ENCODE data around the gene CTNND2.

CTNND2 gene

DNA sequence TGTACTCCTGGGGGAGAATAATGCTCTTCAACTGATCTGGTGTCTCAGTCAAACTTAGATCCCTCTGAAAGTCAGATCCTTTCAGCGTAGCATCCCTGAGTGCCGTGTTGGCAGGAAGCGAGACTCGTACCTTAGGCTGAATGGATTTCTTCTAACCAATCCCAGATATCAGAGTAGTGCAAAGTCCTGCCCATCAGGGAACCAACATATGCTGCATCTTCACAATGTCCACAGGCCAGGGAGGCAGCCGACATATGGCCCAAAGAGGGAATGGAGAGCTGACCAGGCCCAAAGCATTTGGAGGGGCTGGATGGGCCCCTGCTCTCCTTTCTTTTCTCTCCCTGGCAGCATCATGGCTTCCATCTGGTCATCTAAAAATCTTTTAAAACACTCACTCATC, 646.2 kb downstream of the CTNND2 start:
- no peak overlapping the region for H3K4me2 ChIP-seq (ENCODE audit: low read depth, low read length)
- no peak overlapping the region for H3K9ac ChIP-seq (ENCODE audit: low read length)
- no peaks in the 10 kb centered on the region for H3K9me3 ChIP-seq (replicated peaks; ENCODE audit: insufficient read depth, low read length)
- no peak for DNase-seq
- TF ChIP-seq, protein P1, sequence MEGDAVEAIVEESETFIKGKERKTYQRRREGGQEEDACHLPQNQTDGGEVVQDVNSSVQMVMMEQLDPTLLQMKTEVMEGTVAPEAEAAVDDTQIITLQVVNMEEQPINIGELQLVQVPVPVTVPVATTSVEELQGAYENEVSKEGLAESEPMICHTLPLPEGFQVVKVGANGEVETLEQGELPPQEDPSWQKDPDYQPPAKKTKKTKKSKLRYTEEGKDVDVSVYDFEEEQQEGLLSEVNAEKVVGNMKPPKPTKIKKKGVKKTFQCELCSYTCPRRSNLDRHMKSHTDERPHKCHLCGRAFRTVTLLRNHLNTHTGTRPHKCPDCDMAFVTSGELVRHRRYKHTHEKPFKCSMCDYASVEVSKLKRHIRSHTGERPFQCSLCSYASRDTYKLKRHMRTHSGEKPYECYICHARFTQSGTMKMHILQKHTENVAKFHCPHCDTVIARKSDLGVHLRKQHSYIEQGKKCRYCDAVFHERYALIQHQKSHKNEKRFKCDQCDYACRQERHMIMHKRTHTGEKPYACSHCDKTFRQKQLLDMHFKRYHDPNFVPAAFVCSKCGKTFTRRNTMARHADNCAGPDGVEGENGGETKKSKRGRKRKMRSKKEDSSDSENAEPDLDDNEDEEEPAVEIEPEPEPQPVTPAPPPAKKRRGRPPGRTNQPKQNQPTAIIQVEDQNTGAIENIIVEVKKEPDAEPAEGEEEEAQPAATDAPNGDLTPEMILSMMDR (IDR thresholded peaks at IDR 0.05; ENCODE audit: low read length): no peak
- TF ChIP-seq EZH2phosphoT487 (IDR thresholded peaks at IDR 0.05; ENCODE audit: low read length) (no peak), EZH2 (optimal IDR thresholded peaks at IDR 0.05; ENCODE audit: low read depth, low read length) (no peak)
- no peaks in the 10 kb centered on the region for H3F3A ChIP-seq (ENCODE audit: insufficient read depth, low read length)
- H3K27ac ChIP-seq (ENCODE audit: low read length): no peak overlapping the region
- no peaks in the 10 kb centered on the region for H3K27me3 ChIP-seq (replicated peaks; ENCODE audit: insufficient read depth, low read length)
- no peak overlapping the region for H2AFZ ChIP-seq (ENCODE audit: low read length)
- H4K20me1 ChIP-seq (ENCODE audit: insufficient read depth, low read length): no peaks in the 10 kb centered on the region
- 0 out of 2 replicates have a peak, but pooled peaks cover 1% of the 10 kb centered on the region for H3K4me1 ChIP-seq (ENCODE audit: low read length)
- no peaks in the 10 kb centered on the region for H3K9me2 ChIP-seq (replicated peaks; ENCODE audit: insufficient read depth, low read length)
- no peaks in the 10 kb centered on the region for H3K79me2 ChIP-seq (ENCODE audit: low read length)
- no peaks in the 10 kb centered on the region for H3K36me3 ChIP-seq (replicated peaks; ENCODE audit: insufficient read depth, low read length)
- no peak overlapping the region for H3K4me3 ChIP-seq (ENCODE audit: low read length)

DNA sequence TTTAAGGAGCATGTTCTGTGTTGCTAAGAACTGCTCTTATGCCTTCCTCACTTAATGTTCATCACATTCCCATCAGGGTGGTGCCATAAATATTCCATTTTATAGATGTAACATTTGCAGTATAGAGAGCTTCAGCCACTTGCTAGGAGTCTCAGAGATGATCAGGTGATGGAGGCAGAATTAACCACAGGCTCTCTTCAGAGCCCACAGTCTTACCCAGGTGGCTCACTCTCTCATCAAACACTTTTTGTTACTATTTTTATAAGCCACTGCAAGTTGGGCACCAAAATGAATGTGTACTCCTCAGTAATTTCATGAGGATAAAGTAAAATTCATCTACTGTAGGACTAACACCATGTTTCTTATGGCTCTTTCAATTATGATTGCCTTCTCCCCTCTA, 651.7 kb downstream of the CTNND2 start:
- H3K27me3 ChIP-seq (replicated peaks; ENCODE audit: insufficient read depth, low read length): no peaks in the 10 kb centered on the region
- peak overlapping the region; percentile 2; the same call in 1 of the 2 replicates for H3K4me2 ChIP-seq (ENCODE audit: low read depth, low read length)
- H3K4me1 ChIP-seq (ENCODE audit: low read length): peaks cover 19% of the 10 kb centered on the region
- DNase-seq: peak; percentile 56
- H3K36me3 ChIP-seq (replicated peaks; ENCODE audit: insufficient read depth, low read length): no peaks in the 10 kb centered on the region
- TF ChIP-seq EZH2phosphoT487 (IDR thresholded peaks at IDR 0.05; ENCODE audit: low read length): no peak
- TF ChIP-seq, protein P1 (IDR thresholded peaks at IDR 0.05; ENCODE audit: low read length): no peak
- H4K20me1 ChIP-seq (ENCODE audit: insufficient read depth, low read length): no peaks in the 10 kb centered on the region
- H3K27ac ChIP-seq (ENCODE audit: low read length): peak overlapping the region; percentile 12; the same call in 1 of the 2 replicates
- H3F3A ChIP-seq (ENCODE audit: insufficient read depth, low read length): no peaks in the 10 kb centered on the region; the same call in 1 of the 2 replicates
- no peaks in the 10 kb centered on the region for H3K79me2 ChIP-seq (ENCODE audit: low read length)
- H2AFZ ChIP-seq (ENCODE audit: low read length): no peak overlapping the region
- no peak overlapping the region for H3K4me3 ChIP-seq (ENCODE audit: low read length)
- H3K9me2 ChIP-seq (replicated peaks; ENCODE audit: insufficient read depth, low read length): no peaks in the 10 kb centered on the region
- no peaks in the 10 kb centered on the region for H3K9me3 ChIP-seq (replicated peaks; ENCODE audit: insufficient read depth, low read length)
- no peak overlapping the region for H3K9ac ChIP-seq (ENCODE audit: low read length)

DNA sequence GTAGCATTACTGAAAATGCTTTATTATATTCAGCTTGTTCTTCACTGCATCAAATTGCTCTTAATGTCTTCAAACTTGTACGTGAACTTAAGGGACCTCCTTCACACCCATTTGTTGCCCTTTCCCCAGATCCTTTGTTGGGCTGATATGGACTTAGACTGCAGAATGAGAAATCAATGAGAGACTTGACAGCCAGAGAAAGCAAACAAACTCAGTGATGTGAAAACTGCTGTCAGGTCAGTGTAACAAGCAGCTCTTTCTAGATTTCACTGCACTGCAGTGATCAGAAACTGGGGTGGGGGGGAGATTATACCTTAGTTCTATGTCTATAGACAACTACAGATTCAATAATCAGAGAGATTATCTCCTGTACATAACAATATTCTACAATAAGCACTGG, 652.2 kb downstream of the CTNND2 start:
- Histone ChIP-seq H3K79me2 (ENCODE audit: low read length) (no peaks in the 10 kb centered on the region), H3K36me3 (replicated peaks; ENCODE audit: insufficient read depth, low read length) (no peaks in the 10 kb centered on the region)

More for the DNA sequence above, 652.2 kb downstream of the CTNND2 start:
- H3F3A ChIP-seq (ENCODE audit: insufficient read depth, low read length): no peaks in the 10 kb centered on the region; the same call in 1 of the 2 replicates
- 0 out of 2 replicates have a peak overlapping the region, but pooled peaks have one; percentile 2 for H3K4me2 ChIP-seq (ENCODE audit: low read depth, low read length)
- no peaks in the 10 kb centered on the region for H3K9me3 ChIP-seq (replicated peaks; ENCODE audit: insufficient read depth, low read length)
- no peak overlapping the region for H3K9ac ChIP-seq (ENCODE audit: low read length)
- no peaks in the 10 kb centered on the region for H4K20me1 ChIP-seq (ENCODE audit: insufficient read depth, low read length)
- no peak for DNase-seq
- H3K27me3 ChIP-seq (replicated peaks; ENCODE audit: insufficient read depth, low read length): no peaks in the 10 kb centered on the region
- peak overlapping the region; percentile 12; the same call in 1 of the 2 replicates for H3K27ac ChIP-seq (ENCODE audit: low read length)
- no peak overlapping the region for H2AFZ ChIP-seq (ENCODE audit: low read length)
- TF ChIP-seq, protein P1 (IDR thresholded peaks at IDR 0.05; ENCODE audit: low read length): no peak
- no peak for TF ChIP-seq EZH2phosphoT487 (IDR thresholded peaks at IDR 0.05; ENCODE audit: low read length)
- TF ChIP-seq EZH2 (optimal IDR thresholded peaks at IDR 0.05; ENCODE audit: low read depth, low read length): no peak
- H3K4me1 ChIP-seq (ENCODE audit: low read length): peaks cover 19% of the 10 kb centered on the region
- no peak overlapping the region for H3K4me3 ChIP-seq (ENCODE audit: low read length)
- H3K9me2 ChIP-seq (replicated peaks; ENCODE audit: insufficient read depth, low read length): no peaks in the 10 kb centered on the region
